OCI-LY3 (cell line): ENCODE measurements around the gene PPP4R2.

Experiments
- EZH2phosphoT487 ChIP-seq: fragments of 200-600 bp; shearing (Covaris generic); IDR thresholded peaks from 2 replicates; pipeline ENCODE4 v1.6.1; 2018; ENCODE audit warnings: antibody characterized with exemption, mixed run types, low read depth
- TF ChIP-seq, protein P1 (sequence below): fragments of 200-600, 300-600 bp; sonication (generic); IDR thresholded peaks from 2 replicates; pipeline ENCODE4 v1.5.1; 2014; ENCODE audit warnings: antibody characterized with exemption, low read length, low read depth

DNA sequence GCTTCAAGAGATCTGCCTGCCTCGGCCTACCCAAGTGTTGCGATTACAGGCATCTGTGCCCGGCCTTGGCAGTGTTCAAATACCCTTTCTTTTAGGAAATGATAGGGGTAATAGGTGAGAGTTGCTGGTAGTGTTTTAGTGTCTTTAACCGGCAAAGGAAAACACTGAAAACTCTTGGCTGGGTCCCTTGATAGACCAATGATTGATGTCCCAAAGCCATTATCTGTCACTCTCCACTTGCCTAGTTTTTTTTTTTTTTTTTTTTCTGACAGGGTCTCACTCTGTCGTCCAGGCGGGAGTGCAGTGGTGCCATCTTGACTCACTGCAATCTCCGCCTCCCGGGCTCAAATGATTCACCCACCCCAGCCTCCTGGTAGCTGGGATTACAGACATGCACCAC lies 84.5 kb downstream of the PPP4R2 start:
- TF ChIP-seq, protein P1, sequence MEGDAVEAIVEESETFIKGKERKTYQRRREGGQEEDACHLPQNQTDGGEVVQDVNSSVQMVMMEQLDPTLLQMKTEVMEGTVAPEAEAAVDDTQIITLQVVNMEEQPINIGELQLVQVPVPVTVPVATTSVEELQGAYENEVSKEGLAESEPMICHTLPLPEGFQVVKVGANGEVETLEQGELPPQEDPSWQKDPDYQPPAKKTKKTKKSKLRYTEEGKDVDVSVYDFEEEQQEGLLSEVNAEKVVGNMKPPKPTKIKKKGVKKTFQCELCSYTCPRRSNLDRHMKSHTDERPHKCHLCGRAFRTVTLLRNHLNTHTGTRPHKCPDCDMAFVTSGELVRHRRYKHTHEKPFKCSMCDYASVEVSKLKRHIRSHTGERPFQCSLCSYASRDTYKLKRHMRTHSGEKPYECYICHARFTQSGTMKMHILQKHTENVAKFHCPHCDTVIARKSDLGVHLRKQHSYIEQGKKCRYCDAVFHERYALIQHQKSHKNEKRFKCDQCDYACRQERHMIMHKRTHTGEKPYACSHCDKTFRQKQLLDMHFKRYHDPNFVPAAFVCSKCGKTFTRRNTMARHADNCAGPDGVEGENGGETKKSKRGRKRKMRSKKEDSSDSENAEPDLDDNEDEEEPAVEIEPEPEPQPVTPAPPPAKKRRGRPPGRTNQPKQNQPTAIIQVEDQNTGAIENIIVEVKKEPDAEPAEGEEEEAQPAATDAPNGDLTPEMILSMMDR, result no peak
- TF ChIP-seq EZH2phosphoT487, result no peak
